H9 (cell line): ENCODE results near the gene PIANP. TPM values are rescaled to one million over a fixed set of nuclear protein-coding genes. Genes with fewer than 3 reads are reported as not detected.

ENCODE experiments used
- DNase-seq: peaks from one replicate; pipeline ENCODE4 v3.0.0-alpha.2; 2017
- H2AFZ ChIP-seq: one replicate; pipeline ENCODE4 v1.6.1; 2013; ENCODE audit warnings: mild to moderate bottlenecking, low read length, control low read depth, moderate library complexity
- H2AK5ac ChIP-seq: 2 replicates; pipeline ENCODE4 v1.6.1; 2013; ENCODE audit warnings: low read length, control low read depth, mixed read lengths; ENCODE audit not compliant: insufficient read length
- H2BK120ac ChIP-seq: one replicate; pipeline ENCODE4 v1.6.1; 2013; ENCODE audit warnings: low read depth, mild to moderate bottlenecking, low read length, control low read depth, inconsistent platforms; ENCODE audit not compliant: poor library complexity, severe bottlenecking
- H2BK12ac ChIP-seq: 2 replicates; pipeline ENCODE4 v1.6.1; 2013; ENCODE audit warnings: low read length, control low read depth, mixed read lengths, low read depth; ENCODE audit not compliant: insufficient read length
- H2BK15ac ChIP-seq: 2 replicates; pipeline ENCODE4 v1.6.1; 2013; ENCODE audit warnings: low read depth, low read length, control low read depth
- H2BK20ac ChIP-seq: one replicate; pipeline ENCODE4 v1.6.1; 2013; ENCODE audit warnings: low read depth, mild to moderate bottlenecking, low read length, control low read depth, inconsistent platforms; ENCODE audit not compliant: poor library complexity, severe bottlenecking
- H2BK5ac ChIP-seq: 2 replicates; pipeline ENCODE4 v1.6.1; 2013; ENCODE audit warnings: low read length, control low read depth, mixed read lengths; ENCODE audit not compliant: insufficient read length
- H3K14ac ChIP-seq: 2 replicates; pipeline ENCODE4 v1.6.1; 2013; ENCODE audit warnings: low read length, control low read depth; ENCODE audit not compliant: insufficient read depth
- H3K18ac ChIP-seq: 2 replicates; pipeline ENCODE4 v1.6.1; 2013; ENCODE audit warnings: low read depth, mild to moderate bottlenecking, mixed read lengths, low read length, control low read depth; ENCODE audit not compliant: insufficient read length
- H3K23ac ChIP-seq: 2 replicates; pipeline ENCODE4 v1.6.1; 2013; ENCODE audit warnings: low read length, control low read depth, mixed read lengths, low read depth; ENCODE audit not compliant: insufficient read length
- H3K23me2 ChIP-seq: 2 replicates; pipeline ENCODE4 v1.6.1; 2013; ENCODE audit warnings: low read depth, mild to moderate bottlenecking, mixed read lengths, low read length, control low read depth; ENCODE audit not compliant: insufficient read length, poor library complexity, severe bottlenecking
- H3K27ac ChIP-seq: 2 replicates; pipeline ENCODE4 v1.5.1; 2013; ENCODE audit warnings: low read length, control low read depth, mixed read lengths, low read depth; ENCODE audit not compliant: insufficient read length
- H3K27me3 ChIP-seq: 2 replicates; pipeline ENCODE4 v1.6.1; 2013; ENCODE audit warnings: low read length, control low read depth, inconsistent platforms; ENCODE audit not compliant: insufficient read depth
- H3K4ac ChIP-seq: 2 replicates; pipeline ENCODE4 v1.6.1; 2013; ENCODE audit warnings: low read depth, mild to moderate bottlenecking, control low read depth, inconsistent platforms, low read length, moderate library complexity
- H3K4me1 ChIP-seq: 2 replicates; pipeline ENCODE4 v1.6.1; 2013; ENCODE audit warnings: low read length, control low read depth, inconsistent platforms; ENCODE audit not compliant: insufficient read depth
- H3K4me2 ChIP-seq: 2 replicates; pipeline ENCODE4 v1.6.1; 2013; ENCODE audit warnings: low read length, control low read depth, mixed read lengths; ENCODE audit not compliant: insufficient read length, insufficient read depth
- H3K56ac ChIP-seq: 2 replicates; pipeline ENCODE4 v1.6.1; 2013; ENCODE audit warnings: low read depth, mild to moderate bottlenecking, mixed read lengths, low read length, control low read depth; ENCODE audit not compliant: insufficient read length
- H3K79me1 ChIP-seq: 2 replicates; pipeline ENCODE4 v1.6.1; 2013; ENCODE audit warnings: low read depth, mild to moderate bottlenecking, moderate library complexity, low read length, control low read depth, inconsistent platforms; ENCODE audit not compliant: insufficient read depth, poor library complexity, severe bottlenecking
- H3K79me2 ChIP-seq: 2 replicates; pipeline ENCODE4 v1.6.1; 2013; ENCODE audit warnings: low read length, control low read depth, inconsistent platforms; ENCODE audit not compliant: insufficient read depth
- H3K9ac ChIP-seq: 2 replicates; pipeline ENCODE4 v1.6.1; 2013; ENCODE audit warnings: low read length, control low read depth, mixed read lengths; ENCODE audit not compliant: insufficient read length; ENCODE audit errors: extremely low read depth
- H3K9me3 ChIP-seq: one replicate; pipeline ENCODE4 v1.6.1; 2013; ENCODE audit warnings: low read depth, low read length, inconsistent platforms; ENCODE audit not compliant: control insufficient read depth
- H3T11ph ChIP-seq: one replicate; pipeline ENCODE4 v1.6.1; 2013; ENCODE audit warnings: mild to moderate bottlenecking, low read length, control low read depth, inconsistent platforms
- H4K20me1 ChIP-seq: one replicate; pipeline ENCODE4 v1.6.1; 2013; ENCODE audit not compliant: control insufficient read depth, insufficient read length, insufficient read depth
- H4K5ac ChIP-seq: 2 replicates; pipeline ENCODE4 v1.6.1; 2013; ENCODE audit warnings: low read depth, mild to moderate bottlenecking, mixed read lengths, low read length, control low read depth; ENCODE audit not compliant: insufficient read length
- H4K8ac ChIP-seq: replicated peaks from 2 replicates; pipeline ENCODE4 v1.6.1; 2013; ENCODE audit warnings: low read length, control low read depth, mixed read lengths, low read depth; ENCODE audit not compliant: insufficient read length
- H4K91ac ChIP-seq: 2 replicates; pipeline ENCODE4 v1.6.1; 2013; ENCODE audit warnings: low read depth, mild to moderate bottlenecking, moderate library complexity, mixed read lengths, low read length, control low read depth; ENCODE audit not compliant: insufficient read length
- H3K27ac Mint-ChIP-seq, 3 experiments: 2 replicates in 2 of 3; 3 replicates in 1 of 3; pipeline ENCODE4 v1.8.0; 2020 to 2021; ENCODE audit warnings: mixed read lengths in 3 of 3, mild to moderate bottlenecking in 1 of 3, moderate library complexity in 1 of 3
- H3K27me3 Mint-ChIP-seq: 2 replicates; pipeline ENCODE4 v1.8.0; 2021; ENCODE audit warnings: low read depth, mild to moderate bottlenecking, moderate library complexity, mixed read lengths
- H3K36me3 Mint-ChIP-seq, 3 experiments: 2 replicates in 2 of 3; 3 replicates in 1 of 3; pipeline ENCODE4 v1.8.0; 2020 to 2021; ENCODE audit warnings: low read depth in 3 of 3, mixed read lengths in 3 of 3; ENCODE audit not compliant: insufficient read depth in 1 of 3
- H3K4me1 Mint-ChIP-seq, 2 experiments: 2 replicates each; pipeline ENCODE4 v1.8.0; 2020; ENCODE audit warnings: mixed read lengths in 2 of 2
- H3K4me3 Mint-ChIP-seq, 2 experiments: 2 replicates in 1 of 2; 3 replicates in 1 of 2; pipeline ENCODE4 v1.8.0; 2020 to 2021; ENCODE audit warnings: mild to moderate bottlenecking in 2 of 2, mixed read lengths in 2 of 2, moderate library complexity in 1 of 2
- H3K9me3 Mint-ChIP-seq, 2 experiments: 2 replicates in 1 of 2; 3 replicates in 1 of 2; pipeline ENCODE4 v1.8.0; 2020; ENCODE audit warnings: mild to moderate bottlenecking in 2 of 2, mixed read lengths in 2 of 2, moderate library complexity in 1 of 2
- CTCF ChIP-seq: fragments of 200-600 bp; sonication (generic); conservative IDR thresholded peaks from 3 replicates; pipeline ENCODE4 v1.8.0; 2021; ENCODE audit warnings: antibody characterized with exemption, mild to moderate bottlenecking
- WGBS: extraction: QIAGEN DNeasy Blood & Tissue Kit; methylation state at CpG from one replicate; pipeline ENCODE4 v1.1.7; 2013; ENCODE audit warnings: missing lambda C conversion rate, low lambda C conversion rate, mixed read lengths; ENCODE audit not compliant: insufficient read length; ENCODE audit errors: extremely low coverage; 5-methylcytosine and 5-hydroxymethylcytosine counted together
- total RNA-seq: library from RNA; stranded (reverse); gene quantifications from 2 replicates; pipeline ENCODE4 v1.2.1, GENCODE V29; 2021

The PIANP gene
- total RNA-seq, 1 experiment from 2014 or later: 6.6 TPM

GRCh38 chr12:6676962-6677361 lies 23.7 kb downstream of the PIANP start:
- H4K8ac ChIP-seq: no peak overlapping the region

More at GRCh38 chr12:6676962-6677361, 23.7 kb downstream of the PIANP start:
- peaks cover 2% of the 10 kb centered on the region for H3K79me1 ChIP-seq
- no peak overlapping the region for H2BK5ac ChIP-seq
- no peaks in the 10 kb centered on the region for H3K4me1 Mint-ChIP-seq
- H3K27me3 Mint-ChIP-seq: no peaks in the 10 kb centered on the region
- H3K27ac ChIP-seq: no peak overlapping the region
- H3K14ac ChIP-seq: no peak overlapping the region
- no peak overlapping the region for H2BK120ac ChIP-seq
- H2BK12ac ChIP-seq: no peak overlapping the region
- H3K9ac ChIP-seq: no peak overlapping the region
- H4K20me1 ChIP-seq: no peaks in the 10 kb centered on the region
- H3K4me1 ChIP-seq: no peaks in the 10 kb centered on the region
- no peak overlapping the region for H3K27ac Mint-ChIP-seq
- H3K9me3 Mint-ChIP-seq: no peaks in the 10 kb centered on the region
- H2AK5ac ChIP-seq: no peak overlapping the region
- no CpG with 5 or more reads among the region's 5 CpGs for WGBS
- no peak overlapping the region for H4K91ac ChIP-seq
- no peaks in the 10 kb centered on the region for H3K23me2 ChIP-seq
- H2BK20ac ChIP-seq: no peak overlapping the region
- no peaks in the 10 kb centered on the region for H3K9me3 ChIP-seq
- H3K56ac ChIP-seq: no peak overlapping the region
- no peak overlapping the region for H3T11ph ChIP-seq
- no peak overlapping the region for H2BK15ac ChIP-seq
- H3K27me3 ChIP-seq: no peaks in the 10 kb centered on the region
- peaks cover 1% of the 10 kb centered on the region; the same call in 1 of the 2 replicates for H3K79me2 ChIP-seq
- peaks cover 46 to 83% (median 65%) of the 10 kb centered on the region in 3 experiments for H3K36me3 Mint-ChIP-seq
- no peak overlapping the region for H4K5ac ChIP-seq
- DNase-seq: no peak
- H3K4me3 Mint-ChIP-seq: no peak overlapping the region
- no peak overlapping the region for H3K23ac ChIP-seq
- no peak for TF ChIP-seq CTCF
- no peak overlapping the region for H2AFZ ChIP-seq
- no peak overlapping the region for H3K4me2 ChIP-seq
- H3K18ac ChIP-seq: no peak overlapping the region
- H3K4ac ChIP-seq: no peak overlapping the region
